HFF-Myc (cell line): Measurements from ENCODE around the gene TOM1.

ENCODE experiments used
- DNase-seq: peaks from one replicate; pipeline ENCODE4 v3.0.0-alpha.2; 2011; ENCODE audit warnings: low read depth; ENCODE audit errors: extremely low read depth
- H3K4me3 ChIP-seq: replicated peaks from 2 replicates; pipeline ENCODE4 v1.5.1; 2011; ENCODE audit warnings: low read depth, mild to moderate bottlenecking, control low read depth, low read length
- CTCF ChIP-seq: IDR thresholded peaks from 2 replicates; pipeline ENCODE4 v1.5.1; 2012; ENCODE audit warnings: mild to moderate bottlenecking, low read depth, low read length, control low read depth; ENCODE audit errors: missing control alignments

Gene TOM1

GRCh38 chr22:35345808-35346505, 46.3 kb downstream of the TOM1 start:
- no peak overlapping the region for H3K4me3 ChIP-seq
- no peak for DNase-seq
- TF ChIP-seq CTCF = no peak

- H3K4me3 ChIP-seq = no peak overlapping the region
- DNase-seq = no peak
- no peak for TF ChIP-seq CTCF
Measured at GRCh38 chr22:35346596-35347220, 47.0 kb downstream of the TOM1 start.

GRCh38 chr22:35347462-35347861, 47.8 kb downstream of the TOM1 start:
- no peak for TF ChIP-seq CTCF
- no peak overlapping the region for H3K4me3 ChIP-seq
- DNase-seq = no peak

GRCh38 chr22:35348026-35348590, 48.4 kb downstream of the TOM1 start:
- no peak for TF ChIP-seq CTCF
- DNase-seq = no peak
- H3K4me3 ChIP-seq = no peak overlapping the region

- no peak for DNase-seq
- no peak overlapping the region for H3K4me3 ChIP-seq
- TF ChIP-seq CTCF = no peak
Measured at GRCh38 chr22:35348703-35349102, 49.0 kb downstream of the TOM1 start.

- DNase-seq = no peak
- TF ChIP-seq CTCF = no peak
- no peak overlapping the region for H3K4me3 ChIP-seq
Measured at GRCh38 chr22:35349368-35349703, 49.6 kb downstream of the TOM1 start.
